GM20000 (cell line): ENCODE measurements around the gene PLPPR5.

Experiments
- DNase-seq: peaks from one replicate; pipeline ENCODE4 v3.0.0; 2012; ENCODE audit warnings: low spot score
- TF ChIP-seq, protein P1 (sequence below): IDR thresholded peaks from 2 replicates; pipeline ENCODE4 v1.5.1; 2012; ENCODE audit warnings: mild to moderate bottlenecking, control low read depth; ENCODE audit errors: extremely low read depth, missing control alignments

Gene PLPPR5

DNA sequence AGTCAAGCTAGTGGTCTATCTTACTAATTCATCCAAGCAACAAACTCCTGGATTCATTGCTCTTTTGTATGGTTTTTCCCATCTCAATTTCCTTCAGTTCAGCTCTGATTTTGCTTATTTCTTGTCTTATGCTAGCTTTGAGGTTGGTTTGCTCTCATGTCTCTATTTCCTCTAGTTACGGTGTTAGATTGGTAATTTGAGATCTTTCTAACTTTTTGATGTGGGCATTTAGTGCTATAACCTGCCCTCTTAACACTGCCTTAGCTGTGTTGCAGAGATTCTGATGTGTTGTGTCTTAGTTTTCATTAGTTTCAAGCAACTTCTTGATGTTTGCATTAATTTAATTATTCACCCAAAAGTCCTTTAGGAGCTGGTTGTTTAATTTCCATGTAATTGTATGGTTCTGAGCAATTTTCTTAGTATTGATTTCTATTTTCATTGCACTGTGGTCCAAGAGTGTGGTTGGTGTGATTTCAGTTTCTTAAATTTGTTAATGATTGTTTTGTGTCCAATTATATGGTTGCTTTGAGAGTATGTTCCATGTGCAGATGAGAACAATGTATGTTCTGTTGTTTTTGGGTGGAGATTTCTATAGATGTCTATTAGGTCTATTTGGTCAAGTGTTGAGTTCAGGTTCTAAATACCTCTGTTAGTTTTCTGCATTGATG lies 154.6 kb downstream of the PLPPR5 start:
- TF ChIP-seq, protein P1, sequence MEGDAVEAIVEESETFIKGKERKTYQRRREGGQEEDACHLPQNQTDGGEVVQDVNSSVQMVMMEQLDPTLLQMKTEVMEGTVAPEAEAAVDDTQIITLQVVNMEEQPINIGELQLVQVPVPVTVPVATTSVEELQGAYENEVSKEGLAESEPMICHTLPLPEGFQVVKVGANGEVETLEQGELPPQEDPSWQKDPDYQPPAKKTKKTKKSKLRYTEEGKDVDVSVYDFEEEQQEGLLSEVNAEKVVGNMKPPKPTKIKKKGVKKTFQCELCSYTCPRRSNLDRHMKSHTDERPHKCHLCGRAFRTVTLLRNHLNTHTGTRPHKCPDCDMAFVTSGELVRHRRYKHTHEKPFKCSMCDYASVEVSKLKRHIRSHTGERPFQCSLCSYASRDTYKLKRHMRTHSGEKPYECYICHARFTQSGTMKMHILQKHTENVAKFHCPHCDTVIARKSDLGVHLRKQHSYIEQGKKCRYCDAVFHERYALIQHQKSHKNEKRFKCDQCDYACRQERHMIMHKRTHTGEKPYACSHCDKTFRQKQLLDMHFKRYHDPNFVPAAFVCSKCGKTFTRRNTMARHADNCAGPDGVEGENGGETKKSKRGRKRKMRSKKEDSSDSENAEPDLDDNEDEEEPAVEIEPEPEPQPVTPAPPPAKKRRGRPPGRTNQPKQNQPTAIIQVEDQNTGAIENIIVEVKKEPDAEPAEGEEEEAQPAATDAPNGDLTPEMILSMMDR: no peak
- no peak for DNase-seq

DNA sequence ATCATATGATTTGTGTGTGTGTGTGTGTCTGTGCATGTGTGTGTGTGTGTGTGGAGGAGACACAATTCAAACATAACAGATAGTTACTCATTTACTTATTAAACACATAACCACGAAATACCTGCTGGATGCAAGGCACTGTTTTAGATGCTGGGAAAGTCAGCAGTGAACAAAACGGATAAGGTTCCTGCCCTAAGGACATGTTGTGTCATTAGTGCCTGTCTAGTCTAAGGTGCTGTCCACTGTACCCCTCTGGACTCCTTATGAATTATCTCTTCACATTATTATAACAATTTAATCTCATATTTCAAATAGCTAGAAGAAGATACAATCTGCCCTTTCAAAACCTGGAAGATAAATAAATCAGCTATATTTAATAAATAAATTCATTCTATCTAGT lies 162.4 kb downstream of the PLPPR5 start:
- TF ChIP-seq, protein P1: no peak

More for the DNA sequence above, 162.4 kb downstream of the PLPPR5 start:
- DNase-seq: no peak
